ENCODE results near the gene NXN. TPM values are rescaled to one million over a fixed set of nuclear protein-coding genes. Genes with fewer than 3 reads are reported as not detected.
"Not testable (repeated sequence)": the region's sequence is repeated elsewhere in the genome, so short reads cannot be mapped to it uniquely, and the experiment has no call there.

The NXN gene
- total RNA-seq, 2 experiments from 2014 or later, result 0.14 to 0.70 TPM

DNA sequence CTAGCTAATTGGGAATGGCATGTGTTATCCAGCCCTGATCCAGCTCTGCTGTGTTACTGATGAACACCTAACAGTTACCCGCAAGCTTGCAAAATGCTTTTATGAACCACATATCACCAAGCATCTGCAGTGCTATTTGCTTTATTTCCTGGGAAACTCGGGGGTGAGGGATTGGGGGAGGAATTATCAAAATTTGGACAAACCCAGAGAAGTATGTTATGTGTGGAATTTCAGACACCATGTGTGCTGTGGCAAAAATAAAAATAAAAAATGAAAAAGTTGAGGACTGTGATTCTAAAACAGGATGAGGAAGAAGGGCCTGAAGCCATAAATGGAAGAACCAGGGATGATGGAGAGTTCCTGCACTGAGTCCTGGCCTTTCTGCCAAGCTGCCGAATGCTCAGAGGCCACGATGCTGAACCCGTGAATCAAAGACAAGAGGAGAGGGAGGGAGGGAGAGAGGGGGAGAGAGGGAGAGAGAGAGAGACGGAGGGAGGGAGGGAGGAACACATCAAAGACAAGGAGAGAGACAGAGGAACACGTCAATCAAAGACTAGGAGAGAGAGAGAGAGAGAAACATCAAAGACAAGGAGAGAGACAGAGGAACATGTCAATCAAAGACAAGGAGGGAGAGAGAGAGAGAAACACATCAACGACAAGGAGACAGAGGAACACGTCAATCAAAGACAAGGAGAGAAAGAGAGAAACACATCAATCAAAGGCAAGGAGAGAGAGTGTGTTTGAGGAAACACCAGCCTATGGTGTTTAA lies 107.6 kb downstream of the NXN start:
- Mint-ChIP-seq H3K27me3 (peaks cover 35% of the 10 kb centered on the region), H3K9me3 (ENCODE audit: low read depth) (peaks cover 4% of the 10 kb centered on the region), H3K4me1 (peaks cover 8% of the 10 kb centered on the region), H3K4me3 (no peak overlapping the region), H3K27ac (no peak overlapping the region), H3K36me3 (peaks cover 3% of the 10 kb centered on the region)
- DNase-seq, result no peak
- ATAC-seq, result no peak
- CTCF ChIA-PET, result no interaction called here

DNA sequence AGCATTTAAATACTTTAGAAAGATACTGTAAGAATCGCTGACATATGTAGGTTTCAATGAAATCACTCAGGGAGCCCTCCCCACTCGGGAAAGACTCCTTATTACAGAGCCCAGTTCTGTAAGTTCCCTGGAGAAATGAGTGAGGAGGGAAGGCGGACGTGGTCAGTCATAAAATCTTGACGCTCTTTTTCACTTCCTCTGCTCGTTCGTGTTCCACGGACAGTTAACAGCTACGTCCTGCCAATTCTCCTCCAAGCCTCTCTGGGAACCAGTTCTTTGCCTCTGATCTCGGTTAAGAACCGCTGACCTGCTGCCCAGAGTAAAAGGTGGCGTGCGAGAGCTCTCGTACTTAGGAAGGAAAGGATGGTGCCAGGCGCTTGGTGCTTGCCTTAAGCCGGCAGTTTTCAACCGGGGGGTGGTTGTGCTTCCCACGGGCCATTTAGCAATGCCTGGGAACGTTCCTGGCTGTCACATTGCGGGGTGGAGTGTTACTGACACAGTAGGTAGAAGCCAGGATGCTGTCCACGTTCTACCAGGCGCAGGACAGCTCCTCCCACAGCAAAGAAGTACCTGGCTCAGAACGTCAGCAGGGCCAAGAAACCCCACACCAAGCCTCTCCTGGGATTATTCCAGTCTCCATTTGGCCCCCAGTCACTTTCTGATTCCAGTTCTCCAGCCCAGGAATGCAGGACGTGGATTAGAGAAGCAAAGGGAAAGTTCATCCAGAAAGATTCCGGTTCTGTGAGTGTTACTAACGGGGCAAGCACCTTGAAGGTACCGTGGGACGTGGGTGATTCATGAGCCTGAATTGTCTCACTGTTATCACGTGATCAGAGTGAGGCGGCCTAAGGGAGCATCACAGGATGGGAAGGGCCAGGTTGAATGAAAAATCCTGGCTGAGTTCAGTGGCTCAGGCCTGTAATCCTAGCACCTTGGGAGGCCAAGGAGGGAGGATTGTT lies 109.7 kb downstream of the NXN start:
- no peak overlapping the region for H3K27ac Mint-ChIP-seq
- H3K4me3 Mint-ChIP-seq, result no peak overlapping the region
- CTCF ChIA-PET, result no interaction called here
- DNase-seq (no peak), ATAC-seq (no peak)
- peaks cover 29% of the 10 kb centered on the region for H3K27me3 Mint-ChIP-seq
- peaks cover 4% of the 10 kb centered on the region for H3K9me3 Mint-ChIP-seq (ENCODE audit: low read depth)
- H3K36me3 Mint-ChIP-seq, result peaks cover 3% of the 10 kb centered on the region
- no peaks in the 10 kb centered on the region for H3K4me1 Mint-ChIP-seq

DNA sequence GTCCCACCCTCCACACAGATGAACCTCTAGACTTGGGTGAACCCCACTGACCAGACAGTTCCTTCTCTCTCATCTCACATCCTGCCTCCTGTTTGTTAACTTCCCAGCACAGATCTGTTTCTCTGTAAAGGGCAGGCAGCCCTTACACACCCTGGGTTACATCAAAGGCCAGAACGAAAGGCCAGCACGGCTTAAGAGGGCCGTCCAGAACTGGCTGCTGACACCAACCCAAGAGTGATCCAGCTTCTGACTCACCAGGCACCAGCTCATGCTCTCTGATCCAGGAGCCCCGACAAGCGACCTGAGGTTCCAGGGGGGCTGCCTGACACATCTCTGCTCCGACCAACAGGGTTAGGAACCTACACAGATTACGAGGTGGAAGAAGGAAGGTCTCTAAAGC lies 110.5 kb downstream of the NXN start:
- Mint-ChIP-seq H3K9me3 (ENCODE audit: low read depth) (peaks cover 4% of the 10 kb centered on the region), H3K27me3 (peaks cover 30% of the 10 kb centered on the region), H3K4me3 (no peak overlapping the region), H3K27ac (no peak overlapping the region), H3K4me1 (no peaks in the 10 kb centered on the region), H3K36me3 (peaks cover 3% of the 10 kb centered on the region)
- CTCF ChIA-PET, result no interaction called here
- no peak for ATAC-seq
- DNase-seq, result no peak

DNA sequence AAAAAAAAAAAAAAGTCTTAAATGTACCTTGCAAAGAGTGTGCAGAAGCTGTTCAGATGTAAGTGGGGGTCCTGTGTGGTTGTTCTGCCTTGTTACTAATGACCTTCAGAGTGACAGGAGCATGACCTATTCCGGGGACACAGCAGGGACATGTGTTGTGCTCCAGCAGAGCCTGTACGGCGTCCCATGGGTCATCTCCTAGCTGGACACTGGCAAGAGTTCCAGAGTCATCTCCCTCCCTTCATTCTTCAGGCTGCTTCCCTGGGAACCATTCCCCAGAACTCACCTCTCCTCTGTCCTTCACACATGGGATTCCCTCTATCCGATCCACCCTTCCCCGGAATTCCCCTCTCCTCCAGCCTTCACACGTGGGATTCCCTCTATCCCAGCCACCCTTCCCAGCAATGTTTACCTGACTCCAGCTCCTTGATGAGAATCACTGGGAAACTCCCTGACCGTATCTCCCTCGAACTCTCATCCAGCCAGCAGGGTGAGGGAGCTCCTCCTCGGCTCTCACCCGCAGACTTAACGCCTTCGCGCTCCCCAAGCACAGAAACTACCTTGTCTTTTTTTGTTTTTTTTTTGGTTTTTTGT lies 111.6 kb downstream of the NXN start:
- no peak for DNase-seq
- ATAC-seq, result no peak
- Mint-ChIP-seq H3K27ac (no peak overlapping the region), H3K27me3 (peaks cover 34% of the 10 kb centered on the region), H3K4me1 (no peaks in the 10 kb centered on the region), H3K4me3 (no peak overlapping the region), H3K36me3 (peaks cover 3% of the 10 kb centered on the region), H3K9me3 (ENCODE audit: low read depth) (peaks cover 4% of the 10 kb centered on the region)
- CTCF ChIA-PET, result no interaction called here

DNA sequence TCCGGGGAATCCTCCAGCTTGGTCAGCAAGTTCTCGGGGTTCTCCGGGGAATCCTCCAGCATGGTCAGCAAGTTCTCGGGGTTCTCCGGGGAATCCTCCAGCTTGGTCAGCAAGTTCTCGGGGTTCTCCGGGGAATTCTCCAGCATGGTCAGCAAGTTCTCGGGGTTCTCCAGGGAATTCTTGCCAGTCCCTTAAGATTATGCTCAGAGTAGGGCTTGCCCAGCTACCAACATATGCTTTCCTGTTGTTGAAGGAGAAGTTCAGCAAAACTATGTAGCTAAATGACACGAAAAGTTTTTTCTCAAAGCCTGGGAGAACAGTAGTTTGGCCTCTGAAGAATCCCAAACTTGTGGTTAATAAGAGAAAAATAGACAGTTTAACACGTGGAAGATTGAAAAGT lies 112.3 kb downstream of the NXN start:
- H3K9me3 Mint-ChIP-seq (ENCODE audit: low read depth); CTCF ChIA-PET; H3K36me3 Mint-ChIP-seq; H3K27ac Mint-ChIP-seq; H3K4me3 Mint-ChIP-seq; ATAC-seq; H3K4me1 Mint-ChIP-seq; DNase-seq: not testable (repeated sequence)
- H3K27me3 Mint-ChIP-seq, result peaks cover 35% of the 10 kb centered on the region

DNA sequence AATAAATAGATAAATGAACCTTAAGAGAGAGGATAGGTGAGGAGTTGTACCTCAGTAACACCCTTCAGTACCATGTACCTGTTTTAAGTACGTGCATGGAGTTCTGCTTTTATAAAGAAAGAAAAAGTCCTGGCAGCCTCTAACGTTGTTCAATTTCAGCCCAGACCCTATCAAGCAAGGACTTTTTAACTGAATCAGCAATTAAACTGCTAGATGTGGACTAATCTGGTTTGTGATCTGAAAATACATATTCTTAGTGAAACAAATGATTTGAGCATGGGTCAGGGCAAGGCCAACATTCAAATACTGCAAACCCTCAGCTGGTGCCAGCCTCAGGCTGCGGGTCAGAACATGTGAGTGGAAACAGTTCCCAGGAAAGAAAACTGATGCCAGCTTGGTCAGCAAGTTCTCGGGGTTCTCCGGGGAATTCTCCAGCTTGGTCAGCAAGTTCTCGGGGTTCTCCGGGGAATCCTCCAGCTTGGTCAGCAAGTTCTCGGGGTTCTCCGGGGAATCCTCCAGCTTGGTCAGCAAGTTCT lies 112.9 kb downstream of the NXN start:
- H3K4me3 Mint-ChIP-seq, result no peak overlapping the region
- peaks cover 30% of the 10 kb centered on the region for H3K27me3 Mint-ChIP-seq
- CTCF ChIA-PET, result no interaction called here
- H3K36me3 Mint-ChIP-seq, result no peaks in the 10 kb centered on the region
- no peak overlapping the region for H3K27ac Mint-ChIP-seq
- DNase-seq, result no peak
- H3K4me1 Mint-ChIP-seq, result no peaks in the 10 kb centered on the region
- no peaks in the 10 kb centered on the region for H3K9me3 Mint-ChIP-seq (ENCODE audit: low read depth)
- no peak for ATAC-seq

DNA sequence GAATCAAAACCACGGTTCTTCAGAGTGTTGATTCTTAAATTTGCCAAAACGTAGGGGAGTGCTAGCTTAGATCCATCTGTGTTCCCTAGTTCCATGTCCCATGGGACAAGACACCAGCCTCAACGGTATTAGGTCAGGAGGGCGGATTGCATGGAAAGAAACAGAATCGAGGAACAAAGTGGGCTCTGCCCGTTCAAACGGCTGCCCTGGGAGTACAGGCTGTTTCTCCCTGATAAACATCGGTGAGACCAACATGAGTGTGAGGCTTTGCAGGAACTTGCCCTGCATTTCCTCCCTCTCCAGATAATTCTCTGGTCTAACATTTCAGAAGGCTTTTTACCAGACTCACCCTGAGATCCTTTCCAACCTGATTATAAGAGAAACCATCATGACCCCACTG lies 115.3 kb downstream of the NXN start:
- H3K4me3 Mint-ChIP-seq, result no peak overlapping the region
- DNase-seq (no peak), ATAC-seq (no peak)
- CTCF ChIA-PET, result no interaction called here
- peaks cover 30% of the 10 kb centered on the region for H3K27me3 Mint-ChIP-seq
- H3K9me3 Mint-ChIP-seq (ENCODE audit: low read depth), result no peaks in the 10 kb centered on the region
- H3K4me1 Mint-ChIP-seq, result no peaks in the 10 kb centered on the region
- H3K27ac Mint-ChIP-seq, result no peak overlapping the region
- no peaks in the 10 kb centered on the region for H3K36me3 Mint-ChIP-seq

DNA sequence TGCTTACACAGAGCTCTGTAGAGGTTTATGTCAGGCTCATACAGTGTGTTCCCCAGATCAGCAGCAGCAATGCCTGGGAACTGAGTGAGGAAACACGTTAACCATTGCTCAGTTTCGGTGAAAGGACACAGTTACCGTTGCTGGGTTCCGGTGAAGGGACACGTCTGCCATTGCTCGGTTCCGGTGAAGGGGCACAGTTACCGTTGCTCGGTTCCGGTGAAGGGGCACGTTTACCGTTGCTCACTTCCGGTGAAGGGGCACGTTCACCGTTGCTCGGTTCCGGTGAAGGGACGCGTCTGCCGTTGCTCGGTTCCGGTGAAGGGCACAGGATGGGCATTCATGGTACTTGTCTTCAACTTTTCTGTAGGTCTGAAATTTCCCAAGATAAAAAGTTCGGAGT lies 115.7 kb downstream of the NXN start:
- no peak overlapping the region for H3K4me3 Mint-ChIP-seq
- no peak overlapping the region for H3K27ac Mint-ChIP-seq
- CTCF ChIA-PET, result no interaction called here
- no peaks in the 10 kb centered on the region for H3K9me3 Mint-ChIP-seq (ENCODE audit: low read depth)
- peaks cover 27% of the 10 kb centered on the region for H3K27me3 Mint-ChIP-seq
- no peaks in the 10 kb centered on the region for H3K4me1 Mint-ChIP-seq
- DNase-seq, result no peak
- ATAC-seq, result no peak
- no peaks in the 10 kb centered on the region for H3K36me3 Mint-ChIP-seq

DNA sequence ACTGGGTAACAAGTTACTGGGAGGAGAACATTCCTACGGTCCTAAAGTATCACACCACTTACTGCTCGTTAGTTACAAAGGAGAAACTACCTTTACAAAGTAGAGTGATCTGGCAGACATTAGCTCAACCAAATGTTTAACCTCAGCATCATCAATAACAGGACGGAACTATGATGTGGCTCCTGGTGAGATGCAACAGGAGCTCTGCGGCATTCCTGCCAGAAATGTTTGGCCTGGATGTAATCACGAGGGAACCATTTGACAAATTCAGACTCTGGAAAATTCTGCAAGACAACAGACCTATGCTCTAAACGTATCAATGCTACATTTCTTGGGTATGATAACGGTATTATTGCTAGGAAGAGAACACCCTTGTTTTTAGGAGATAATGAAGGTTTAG lies 117.0 kb downstream of the NXN start:
- Mint-ChIP-seq H3K27ac (no peak overlapping the region), H3K27me3 (peaks cover 23% of the 10 kb centered on the region), H3K4me3 (no peak overlapping the region), H3K9me3 (ENCODE audit: low read depth) (no peaks in the 10 kb centered on the region), H3K36me3 (no peaks in the 10 kb centered on the region), H3K4me1 (no peaks in the 10 kb centered on the region)
- DNase-seq (no peak), ATAC-seq (no peak)
- CTCF ChIA-PET, result no interaction called here

DNA sequence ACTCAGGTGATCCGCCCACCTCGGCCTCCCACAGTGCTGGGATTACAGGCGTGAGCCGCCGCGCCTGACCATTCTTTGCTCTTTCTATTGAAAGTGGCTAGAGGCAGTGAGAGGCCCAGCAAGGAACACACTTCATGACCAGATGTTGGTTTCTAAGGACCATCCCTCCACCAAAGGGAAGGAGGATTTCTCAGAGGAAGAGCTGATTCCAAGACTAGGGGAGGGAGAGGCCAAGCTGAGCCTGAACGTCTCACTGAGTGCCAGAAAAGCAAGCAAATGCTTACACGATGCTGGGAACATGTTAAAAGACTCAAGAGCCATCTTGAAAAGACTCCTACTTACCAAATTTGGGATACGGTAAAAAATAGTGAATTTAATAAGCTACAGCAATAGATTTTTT lies 118.2 kb downstream of the NXN start:
- no peak overlapping the region for H3K4me3 Mint-ChIP-seq
- ATAC-seq (no peak), DNase-seq (no peak)
- H3K27ac Mint-ChIP-seq, result no peak overlapping the region
- CTCF ChIA-PET, result no interaction called here
- H3K9me3 Mint-ChIP-seq (ENCODE audit: low read depth), result no peaks in the 10 kb centered on the region
- H3K36me3 Mint-ChIP-seq, result no peaks in the 10 kb centered on the region
- H3K4me1 Mint-ChIP-seq, result no peaks in the 10 kb centered on the region
- H3K27me3 Mint-ChIP-seq, result peaks cover 20% of the 10 kb centered on the region

DNA sequence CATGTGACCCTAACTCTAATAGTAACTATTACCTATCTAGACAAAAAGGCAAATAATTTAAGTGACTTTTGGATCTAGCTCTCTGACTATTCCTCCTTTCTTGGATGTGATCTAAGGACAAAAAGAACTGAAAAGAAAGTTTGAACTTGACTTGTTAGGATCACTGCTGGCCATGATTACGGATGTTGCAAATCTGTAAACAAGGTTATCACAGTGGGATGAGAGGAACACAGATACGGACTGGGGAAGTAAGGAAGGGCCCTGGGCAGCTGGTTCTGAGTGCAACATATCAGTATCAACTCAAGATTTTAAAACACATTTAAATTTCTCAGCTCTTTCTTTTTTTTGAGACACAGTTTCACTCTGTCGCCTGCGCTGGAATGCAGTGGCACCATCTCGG lies 118.8 kb downstream of the NXN start:
- H3K27ac Mint-ChIP-seq, result no peak overlapping the region
- no peak overlapping the region for H3K4me3 Mint-ChIP-seq
- H3K27me3 Mint-ChIP-seq, result peaks cover 20% of the 10 kb centered on the region
- no peak for DNase-seq
- CTCF ChIA-PET, result no interaction called here
- H3K36me3 Mint-ChIP-seq, result no peaks in the 10 kb centered on the region
- ATAC-seq, result no peak
- H3K4me1 Mint-ChIP-seq, result no peaks in the 10 kb centered on the region
- no peaks in the 10 kb centered on the region for H3K9me3 Mint-ChIP-seq (ENCODE audit: low read depth)

DNA sequence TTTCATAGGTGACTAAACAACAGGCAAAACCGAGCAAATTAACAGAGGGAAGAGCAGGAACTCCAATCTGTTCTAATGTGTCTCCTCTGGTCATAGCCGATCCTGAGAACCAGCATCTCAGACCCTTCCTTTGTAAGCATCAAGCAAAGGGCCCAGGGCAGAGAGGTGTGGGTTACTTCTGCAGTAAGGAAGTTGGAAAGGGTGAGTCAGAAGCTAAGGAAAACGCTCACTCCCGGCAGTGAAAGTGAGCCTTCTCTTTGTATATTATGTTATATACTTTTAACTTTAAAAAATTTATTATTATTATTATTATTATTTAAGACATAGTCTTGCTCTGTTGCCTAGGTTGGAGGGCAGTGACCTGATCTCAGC lies 119.8 kb downstream of the NXN start:
- Mint-ChIP-seq H3K36me3 (no peaks in the 10 kb centered on the region), H3K4me3 (no peak overlapping the region), H3K9me3 (ENCODE audit: low read depth) (no peaks in the 10 kb centered on the region), H3K27ac (no peak overlapping the region), H3K27me3 (peaks cover 23% of the 10 kb centered on the region), H3K4me1 (no peaks in the 10 kb centered on the region)
- CTCF ChIA-PET, result no interaction called here
- no peak for DNase-seq
- no peak for ATAC-seq

DNA sequence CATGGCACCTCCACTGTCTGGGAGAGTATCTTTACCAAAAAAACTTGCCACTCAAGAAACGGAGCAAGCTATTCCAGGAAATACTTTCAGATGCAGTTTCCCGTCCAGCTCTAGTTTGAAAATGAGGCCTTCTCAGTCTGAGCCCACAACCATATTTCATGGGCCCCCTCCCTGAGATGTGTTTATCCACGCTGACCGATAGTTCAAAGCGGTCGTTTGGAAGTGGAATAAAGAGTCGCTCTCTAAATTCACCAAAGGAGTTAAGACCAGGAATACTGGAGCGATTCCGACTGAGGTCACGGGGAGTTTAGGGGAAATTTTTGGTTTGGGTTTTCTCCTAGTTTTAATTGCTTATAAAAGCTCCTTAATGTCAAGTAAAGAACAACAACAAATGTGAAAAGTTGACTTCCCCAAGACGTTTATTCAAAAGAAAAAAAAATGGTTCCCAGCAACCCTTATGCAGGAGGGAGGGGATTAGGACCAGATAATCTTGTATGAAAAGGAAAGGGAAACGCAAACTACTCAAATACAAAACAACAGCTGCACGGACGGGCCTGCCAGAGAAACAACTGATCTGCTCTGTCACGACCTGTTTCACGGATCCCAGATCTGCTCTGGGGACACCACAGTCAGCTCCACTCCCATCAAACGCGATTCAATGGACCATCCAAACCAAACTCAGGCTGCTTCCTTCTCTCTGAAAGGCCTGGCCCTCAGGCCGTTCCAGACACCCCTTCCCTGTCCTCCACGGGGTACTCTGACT lies 120.3 kb downstream of the NXN start:
- DNase-seq (no peak), ATAC-seq (no peak)
- Mint-ChIP-seq H3K27me3 (peaks cover 18% of the 10 kb centered on the region), H3K36me3 (no peaks in the 10 kb centered on the region), H3K4me1 (no peaks in the 10 kb centered on the region), H3K4me3 (no peak overlapping the region), H3K9me3 (ENCODE audit: low read depth) (no peaks in the 10 kb centered on the region), H3K27ac (no peak overlapping the region)
- CTCF ChIA-PET, result no interaction called here
